Activated T-helper 17 cell treated with anti-CD3 and anti-CD28 coated beads, Interleukin-2, amount 50 U/mL, for 72 hours (primary cell): ENCODE data around the gene MUC15. TPM values are rescaled to one million over a fixed set of nuclear protein-coding genes. Genes with fewer than 3 reads are reported as not detected.

ENCODE experiments used
- ATAC-seq: fragments of 150-1000 bp; cut with Tn5 transposase; replicated peaks from 2 replicates; pipeline ENCODE4 v1.10.0; 2021; ENCODE audit warnings: mild to moderate bottlenecking, moderate library complexity
- H3K27ac Mint-ChIP-seq: one replicate; pipeline ENCODE4 v1.8.0; 2022; ENCODE audit warnings: mixed read lengths
- H3K27me3 Mint-ChIP-seq: one replicate; pipeline ENCODE4 v1.8.0; 2022; ENCODE audit warnings: mixed read lengths
- H3K36me3 Mint-ChIP-seq: one replicate; pipeline ENCODE4 v1.8.0; 2022; ENCODE audit warnings: low read depth, mild to moderate bottlenecking, mixed read lengths
- H3K4me1 Mint-ChIP-seq: one replicate; pipeline ENCODE4 v1.8.0; 2022; ENCODE audit warnings: mixed read lengths
- H3K4me3 Mint-ChIP-seq: one replicate; pipeline ENCODE4 v1.8.0; 2022; ENCODE audit warnings: mild to moderate bottlenecking, mixed read lengths
- H3K9me3 Mint-ChIP-seq: one replicate; pipeline ENCODE4 v1.8.0; 2022; ENCODE audit warnings: mixed read lengths
- total RNA-seq, 2 donors: library from RNA; stranded (reverse); gene quantifications; one replicate each; pipeline ENCODE4 v1.2.3, GENCODE V29; 2022

MUC15 gene
- total RNA-seq, 2 donors from 2014 or later, result not detected

DNA sequence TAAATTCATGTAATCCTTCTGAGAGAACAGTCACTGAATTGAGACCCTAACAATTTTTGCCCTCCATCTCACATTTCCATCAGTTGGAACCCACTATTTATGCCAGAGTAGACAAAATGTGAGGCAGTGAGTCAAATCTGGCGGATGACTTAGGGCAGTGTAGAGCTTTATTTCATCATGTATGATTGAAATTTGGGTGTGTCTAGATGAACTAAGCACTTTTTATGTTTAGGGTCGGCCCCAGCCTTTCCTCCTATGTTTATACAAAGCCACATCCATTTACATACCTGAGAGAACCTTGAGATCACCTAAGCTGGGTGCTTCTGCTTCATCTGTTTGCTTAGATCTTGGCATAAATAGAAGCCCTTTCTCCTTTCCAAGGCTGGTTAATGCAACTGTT, 15.0 kb upstream of the MUC15 start:
- no peak overlapping the region for H3K27ac Mint-ChIP-seq
- no peaks in the 10 kb centered on the region for H3K36me3 Mint-ChIP-seq
- ATAC-seq, result no peak
- H3K4me1 Mint-ChIP-seq, result no peaks in the 10 kb centered on the region
- no peak overlapping the region for H3K4me3 Mint-ChIP-seq
- H3K9me3 Mint-ChIP-seq, result peaks cover 11% of the 10 kb centered on the region
- H3K27me3 Mint-ChIP-seq, result no peaks in the 10 kb centered on the region

DNA sequence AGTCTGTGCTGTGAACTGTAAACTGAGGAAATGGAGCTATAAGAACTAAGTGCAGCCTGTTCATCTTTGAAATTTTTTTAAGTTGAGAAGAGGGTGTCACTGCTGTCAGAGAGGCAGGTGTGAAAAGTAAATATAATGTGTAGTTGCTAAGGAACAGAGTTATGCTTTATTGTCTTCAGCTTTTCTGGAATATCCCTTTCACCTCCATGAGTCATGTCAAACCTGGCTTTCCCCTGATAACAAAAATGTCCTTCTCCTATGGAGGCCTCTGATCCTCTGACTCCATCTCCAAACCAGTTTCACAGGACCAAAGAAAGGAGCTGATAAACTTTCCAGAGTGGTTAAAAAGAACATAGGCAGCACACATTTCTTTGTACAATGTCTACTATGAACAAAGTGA, 12.8 kb upstream of the MUC15 start:
- Mint-ChIP-seq H3K9me3 (peaks cover 7% of the 10 kb centered on the region), H3K27me3 (no peaks in the 10 kb centered on the region), H3K4me3 (no peak overlapping the region), H3K4me1 (no peaks in the 10 kb centered on the region), H3K36me3 (no peaks in the 10 kb centered on the region), H3K27ac (no peak overlapping the region)
- no peak for ATAC-seq

DNA sequence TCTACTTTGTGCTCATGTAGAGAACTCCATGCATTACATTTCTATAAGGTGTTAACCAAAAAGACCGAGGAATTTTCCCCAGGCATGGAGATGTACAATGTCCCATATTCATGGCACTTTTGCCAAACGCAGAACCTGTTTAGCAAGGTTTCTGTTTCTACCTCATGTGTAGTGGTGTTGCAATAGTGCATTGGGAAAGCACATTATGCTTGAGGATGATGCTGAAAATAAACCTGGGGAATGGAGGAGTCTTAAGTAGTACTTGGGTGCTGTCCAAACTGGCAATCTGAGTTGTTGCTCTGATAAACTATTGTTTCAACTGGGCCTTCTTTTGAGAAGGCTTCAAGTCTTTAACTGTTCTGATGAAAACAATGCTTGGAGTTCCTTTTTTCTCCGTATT, 11.5 kb upstream of the MUC15 start:
- ATAC-seq, result no peak
- H3K36me3 Mint-ChIP-seq, result no peaks in the 10 kb centered on the region
- H3K4me3 Mint-ChIP-seq, result no peak overlapping the region
- no peaks in the 10 kb centered on the region for H3K4me1 Mint-ChIP-seq
- no peak overlapping the region for H3K27ac Mint-ChIP-seq
- no peaks in the 10 kb centered on the region for H3K27me3 Mint-ChIP-seq
- H3K9me3 Mint-ChIP-seq, result peaks cover 3% of the 10 kb centered on the region

DNA sequence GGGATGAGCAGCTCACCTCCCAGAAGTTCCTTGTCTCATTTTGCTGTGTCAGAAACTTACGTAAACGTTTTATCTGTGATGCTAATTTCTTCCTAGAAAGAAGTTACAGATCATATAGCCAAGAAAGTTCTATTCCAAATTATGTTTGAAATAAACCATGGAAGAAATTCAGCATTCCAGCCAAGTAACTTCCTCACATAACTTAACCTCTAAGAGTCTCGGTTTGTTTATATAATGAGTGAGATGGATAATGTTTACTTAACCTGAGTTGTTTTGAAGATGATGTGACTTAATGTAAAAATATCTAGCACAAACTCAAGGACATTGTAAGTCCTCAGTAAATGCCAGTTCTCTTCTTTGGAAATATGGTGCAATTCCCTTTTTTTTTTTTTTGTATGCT, 8.9 kb upstream of the MUC15 start:
- Mint-ChIP-seq H3K36me3 (no peaks in the 10 kb centered on the region), H3K9me3 (peaks cover 3% of the 10 kb centered on the region), H3K27ac (no peak overlapping the region), H3K27me3 (no peaks in the 10 kb centered on the region), H3K4me3 (no peak overlapping the region), H3K4me1 (no peaks in the 10 kb centered on the region)
- ATAC-seq, result no peak

DNA sequence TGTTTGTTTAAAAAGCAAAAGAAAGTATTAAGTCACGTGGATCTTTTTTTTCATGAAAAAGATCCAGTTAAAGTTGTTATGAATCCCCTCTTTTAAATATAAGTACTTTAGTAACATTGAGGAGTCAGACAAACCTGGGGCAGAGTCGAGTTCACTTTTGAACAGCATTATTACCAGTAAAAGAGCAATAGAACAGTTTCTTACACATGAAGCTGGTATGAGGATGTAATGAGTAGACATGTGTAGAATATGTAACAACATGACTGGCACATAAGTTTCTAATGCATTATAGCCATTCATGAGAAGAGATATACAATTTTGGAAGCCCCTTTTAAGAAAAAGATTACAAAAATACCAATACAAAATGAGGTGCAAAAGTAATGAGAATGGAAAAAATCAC, 7.6 kb upstream of the MUC15 start:
- ATAC-seq, result no peak
- H3K4me3 Mint-ChIP-seq, result no peak overlapping the region
- no peaks in the 10 kb centered on the region for H3K36me3 Mint-ChIP-seq
- no peaks in the 10 kb centered on the region for H3K27me3 Mint-ChIP-seq
- no peaks in the 10 kb centered on the region for H3K4me1 Mint-ChIP-seq
- H3K9me3 Mint-ChIP-seq, result no peaks in the 10 kb centered on the region
- H3K27ac Mint-ChIP-seq, result no peak overlapping the region

DNA sequence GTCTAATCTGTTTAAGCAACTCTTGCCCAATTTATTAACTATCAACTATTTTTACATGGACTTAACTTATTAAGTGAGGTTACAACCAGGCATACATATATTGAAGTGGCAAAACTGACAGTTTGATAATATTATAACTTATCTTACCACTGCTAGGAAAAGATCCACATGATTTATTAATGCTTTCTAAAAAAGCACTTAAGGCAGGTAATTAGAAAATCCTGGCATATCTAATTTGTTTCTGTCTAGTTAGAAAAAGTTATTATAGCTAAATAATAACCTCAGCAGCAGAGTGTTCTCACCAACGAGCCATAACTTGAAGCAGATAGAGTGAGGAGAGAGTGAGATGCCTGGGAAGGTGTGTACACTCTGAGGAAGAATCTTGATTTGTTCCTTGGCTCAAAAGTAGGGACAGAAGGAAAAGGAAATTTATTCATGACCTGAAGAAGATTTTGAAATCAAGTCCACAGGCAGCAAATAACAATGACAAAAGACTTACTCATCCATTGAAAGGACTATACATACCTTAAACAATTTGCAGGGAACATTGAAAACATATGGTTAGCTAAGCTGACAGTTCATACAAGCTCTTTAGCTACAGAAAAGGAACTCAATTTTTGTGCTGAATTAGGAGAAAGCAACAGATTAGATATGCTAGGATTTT, 7.1 kb upstream of the MUC15 start:
- no peaks in the 10 kb centered on the region for H3K9me3 Mint-ChIP-seq
- no peak overlapping the region for H3K4me3 Mint-ChIP-seq
- no peaks in the 10 kb centered on the region for H3K36me3 Mint-ChIP-seq
- H3K27me3 Mint-ChIP-seq, result no peaks in the 10 kb centered on the region
- ATAC-seq, result no peak
- H3K27ac Mint-ChIP-seq, result no peak overlapping the region
- H3K4me1 Mint-ChIP-seq, result no peaks in the 10 kb centered on the region

DNA sequence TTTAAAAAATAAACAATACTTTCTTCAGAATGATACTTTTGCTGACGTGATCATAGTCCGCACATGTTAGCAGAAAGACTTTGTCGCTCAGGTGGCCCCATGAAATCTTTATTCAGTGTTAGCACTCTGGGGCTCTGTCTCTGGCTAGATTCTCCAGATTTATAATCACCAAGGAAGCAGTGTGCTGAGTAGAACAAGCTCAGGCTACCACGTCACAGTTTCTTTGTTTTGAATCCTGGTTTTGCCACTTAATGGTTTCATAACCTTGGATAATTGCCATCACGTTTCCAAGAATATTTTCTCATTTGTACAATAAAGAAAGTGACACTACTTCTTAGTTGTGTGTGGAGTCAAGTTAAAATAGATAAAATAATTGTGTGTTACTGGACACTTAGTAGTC, 3.9 kb upstream of the MUC15 start:
- Mint-ChIP-seq H3K4me3 (no peak overlapping the region), H3K4me1 (no peaks in the 10 kb centered on the region), H3K27me3 (no peaks in the 10 kb centered on the region), H3K36me3 (no peaks in the 10 kb centered on the region), H3K27ac (no peak overlapping the region), H3K9me3 (no peaks in the 10 kb centered on the region)
- ATAC-seq, result no peak

DNA sequence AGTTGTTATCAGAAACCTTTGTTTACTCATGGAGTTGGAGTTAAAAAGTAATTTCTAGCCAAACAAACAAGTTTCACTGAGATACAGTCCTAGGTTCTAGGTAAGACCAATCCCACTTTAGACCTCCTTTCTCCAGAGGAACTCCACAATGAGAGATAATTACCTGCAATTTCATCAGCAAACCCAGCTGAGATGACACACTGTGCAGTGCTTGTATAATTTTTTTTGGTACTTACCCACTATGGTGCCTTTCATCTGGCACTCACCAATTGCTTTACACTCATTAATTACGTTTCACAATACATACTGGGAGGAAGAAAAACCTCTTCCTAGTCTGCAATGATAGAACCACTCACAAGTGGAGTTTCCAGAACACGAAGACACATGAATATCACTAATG, 1.8 kb upstream of the MUC15 start:
- Mint-ChIP-seq H3K4me1 (no peaks in the 10 kb centered on the region), H3K9me3 (no peaks in the 10 kb centered on the region), H3K27me3 (no peaks in the 10 kb centered on the region), H3K27ac (no peak overlapping the region), H3K4me3 (no peak overlapping the region), H3K36me3 (no peaks in the 10 kb centered on the region)
- ATAC-seq, result no peak

DNA sequence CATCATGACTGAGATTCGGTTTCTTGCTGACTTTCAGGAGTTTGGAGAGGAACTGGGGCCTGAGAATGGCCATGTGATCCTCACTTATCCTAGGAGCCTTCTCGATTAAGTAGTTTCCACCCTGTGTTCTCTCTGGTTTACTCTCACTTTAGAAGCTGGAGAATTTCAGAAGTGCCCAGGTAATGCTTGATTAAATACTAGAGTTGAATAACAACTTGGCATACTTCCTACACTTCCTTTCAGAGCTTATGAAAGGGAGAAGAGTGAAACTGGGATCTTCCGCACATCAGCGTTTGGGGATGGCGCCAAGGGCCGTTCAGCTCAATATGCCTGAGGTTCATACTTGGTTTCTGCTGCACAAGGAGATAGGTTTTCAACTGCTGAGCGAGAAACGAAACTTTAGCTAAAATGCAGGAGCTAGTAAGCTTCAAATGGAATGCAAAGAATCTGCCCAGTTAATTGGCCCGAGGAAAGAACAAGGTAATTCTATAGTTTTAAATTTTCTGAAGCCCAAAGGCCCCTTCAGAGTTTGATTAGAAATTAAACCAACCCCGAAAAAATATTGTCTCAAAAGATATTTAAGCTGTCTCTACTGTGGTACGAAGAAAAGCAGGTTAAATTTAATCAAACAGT, 823 bp upstream of the MUC15 start:
- H3K27ac Mint-ChIP-seq, result no peak overlapping the region
- H3K27me3 Mint-ChIP-seq, result no peaks in the 10 kb centered on the region
- H3K4me3 Mint-ChIP-seq, result no peak overlapping the region
- no peak for ATAC-seq
- H3K36me3 Mint-ChIP-seq, result no peaks in the 10 kb centered on the region
- H3K4me1 Mint-ChIP-seq, result no peaks in the 10 kb centered on the region
- no peaks in the 10 kb centered on the region for H3K9me3 Mint-ChIP-seq

DNA sequence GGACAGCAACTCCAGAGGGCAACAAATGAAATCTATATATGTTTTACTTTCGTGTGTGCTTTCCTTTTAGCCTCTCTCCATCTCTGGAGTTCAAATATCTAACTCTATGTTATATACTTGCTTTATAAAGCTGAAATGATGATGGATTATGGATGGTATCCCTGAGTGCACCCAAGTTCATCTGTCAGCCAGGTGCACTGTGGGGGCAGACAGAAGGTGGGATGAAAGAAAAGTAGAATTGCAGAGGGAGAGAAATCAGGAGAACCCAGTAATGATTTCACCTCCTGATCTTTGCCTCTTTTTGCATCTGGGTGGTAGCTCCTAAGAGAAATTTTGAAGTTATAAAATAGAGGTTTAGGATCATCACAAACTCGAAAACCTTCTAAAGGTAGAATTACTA, 2.4 kb downstream of the MUC15 start:
- no peaks in the 10 kb centered on the region for H3K9me3 Mint-ChIP-seq
- no peak overlapping the region for H3K4me3 Mint-ChIP-seq
- no peaks in the 10 kb centered on the region for H3K4me1 Mint-ChIP-seq
- no peak overlapping the region for H3K27ac Mint-ChIP-seq
- H3K36me3 Mint-ChIP-seq, result no peaks in the 10 kb centered on the region
- H3K27me3 Mint-ChIP-seq, result no peaks in the 10 kb centered on the region
- no peak for ATAC-seq

DNA sequence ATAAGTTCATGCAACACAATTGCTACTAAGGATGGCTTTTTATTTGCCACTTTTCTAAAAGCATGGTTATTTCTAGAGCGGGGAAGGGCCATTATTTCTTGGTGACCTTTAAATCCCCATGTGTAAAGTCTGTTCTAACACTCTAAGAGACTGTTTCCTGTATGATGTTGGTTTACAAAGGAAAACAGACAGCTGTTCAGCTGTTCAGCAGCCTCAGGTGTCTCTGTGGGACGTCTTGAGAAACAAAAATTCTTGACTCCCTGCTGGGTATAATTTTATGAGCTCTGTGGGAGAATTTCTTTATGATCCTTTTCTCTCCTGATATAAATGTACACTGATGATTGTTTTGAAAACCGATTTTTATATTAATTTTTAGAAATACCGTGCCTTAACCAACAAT, 13.9 kb downstream of the MUC15 start:
- H3K27ac Mint-ChIP-seq, result no peak overlapping the region
- H3K4me3 Mint-ChIP-seq, result no peak overlapping the region
- no peaks in the 10 kb centered on the region for H3K36me3 Mint-ChIP-seq
- peaks cover 7% of the 10 kb centered on the region for H3K9me3 Mint-ChIP-seq
- no peaks in the 10 kb centered on the region for H3K4me1 Mint-ChIP-seq
- ATAC-seq, result no peak
- no peaks in the 10 kb centered on the region for H3K27me3 Mint-ChIP-seq

DNA sequence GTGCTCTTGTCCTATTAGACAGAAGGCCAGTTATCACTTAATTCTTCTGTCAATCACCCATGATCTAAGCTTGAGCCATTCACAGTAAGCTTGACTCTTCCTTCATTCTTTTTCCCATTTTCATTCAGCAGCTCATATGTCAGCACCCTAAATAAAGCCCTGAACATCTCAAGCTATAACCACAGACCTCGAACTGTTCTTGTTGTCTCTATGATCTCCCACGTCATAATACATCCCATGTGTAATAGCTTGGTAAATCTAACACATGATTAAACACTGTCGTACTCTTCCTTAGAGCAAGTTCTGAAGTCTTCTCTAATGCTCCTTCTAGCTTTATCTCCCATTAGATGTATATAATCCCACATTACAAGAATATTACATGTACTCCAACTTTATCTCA, 14.4 kb downstream of the MUC15 start:
- Mint-ChIP-seq H3K4me1 (no peaks in the 10 kb centered on the region), H3K36me3 (no peaks in the 10 kb centered on the region), H3K4me3 (no peak overlapping the region), H3K27ac (no peak overlapping the region), H3K9me3 (peaks cover 7% of the 10 kb centered on the region), H3K27me3 (no peaks in the 10 kb centered on the region)
- no peak for ATAC-seq

DNA sequence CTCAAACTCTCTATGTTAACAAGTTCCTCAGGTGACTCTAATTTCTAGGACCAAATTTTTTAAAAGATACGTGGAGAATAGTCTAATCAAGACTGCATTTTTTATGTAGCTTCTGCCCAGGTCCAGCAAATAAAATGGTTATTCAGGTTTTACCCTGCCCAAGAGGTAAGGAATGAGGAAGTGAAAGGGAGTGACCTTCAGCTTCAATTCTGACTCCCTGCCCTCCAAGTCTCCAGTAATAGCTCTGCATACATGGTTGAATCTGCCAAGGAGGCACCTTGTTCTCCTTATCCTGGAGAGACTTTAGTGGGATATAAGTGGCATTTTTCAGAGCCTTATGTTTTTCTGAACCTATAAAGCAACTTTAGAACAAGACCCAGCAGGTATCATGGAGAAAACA, 15.5 kb downstream of the MUC15 start:
- no peak overlapping the region for H3K27ac Mint-ChIP-seq
- ATAC-seq, result no peak
- H3K36me3 Mint-ChIP-seq, result no peaks in the 10 kb centered on the region
- H3K4me1 Mint-ChIP-seq, result no peaks in the 10 kb centered on the region
- H3K27me3 Mint-ChIP-seq, result no peaks in the 10 kb centered on the region
- no peak overlapping the region for H3K4me3 Mint-ChIP-seq
- peaks cover 7% of the 10 kb centered on the region for H3K9me3 Mint-ChIP-seq

DNA sequence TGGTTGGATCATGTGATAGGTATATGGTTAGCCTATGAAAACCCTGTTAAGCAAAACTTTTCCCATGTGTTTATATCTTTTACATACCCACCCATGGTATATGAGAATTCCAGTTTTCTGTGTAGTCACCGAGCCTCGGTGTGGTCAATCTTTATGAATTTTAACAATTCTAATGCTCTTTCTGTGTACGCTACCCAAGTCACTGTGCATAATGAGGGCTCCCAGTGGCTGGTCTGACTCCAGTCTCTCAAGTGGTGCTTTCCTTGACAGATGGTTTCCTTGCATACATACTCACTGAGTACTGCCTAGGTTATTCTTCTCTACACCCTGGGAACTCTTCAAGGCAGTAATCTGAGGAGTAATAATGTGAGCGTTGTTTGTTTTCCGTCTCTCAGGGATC, 17.6 kb downstream of the MUC15 start:
- Mint-ChIP-seq H3K27me3 (no peaks in the 10 kb centered on the region), H3K4me1 (no peaks in the 10 kb centered on the region), H3K4me3 (no peak overlapping the region), H3K27ac (no peak overlapping the region), H3K36me3 (no peaks in the 10 kb centered on the region), H3K9me3 (peaks cover 3% of the 10 kb centered on the region)
- ATAC-seq, result no peak

DNA sequence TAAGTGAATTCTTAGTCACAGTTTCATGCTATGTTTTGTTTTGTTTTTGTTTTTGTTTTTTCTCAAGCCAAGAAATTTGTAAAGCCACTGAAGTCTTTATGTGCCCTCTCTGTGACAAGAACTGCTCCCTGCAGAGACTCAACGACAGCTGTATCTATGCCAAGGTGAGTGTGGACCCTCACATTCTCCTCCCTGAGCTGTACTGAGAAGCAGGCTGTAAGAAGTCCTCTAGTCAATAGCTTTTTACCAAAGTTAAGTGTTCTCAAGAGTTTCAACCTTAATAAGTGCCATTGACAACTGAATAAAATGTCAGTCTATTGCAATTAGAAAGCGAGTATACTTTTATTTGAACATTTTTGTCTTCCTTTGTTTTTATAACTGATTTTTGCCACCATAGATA, 18.9 kb downstream of the MUC15 start:
- H3K36me3 Mint-ChIP-seq, result no peaks in the 10 kb centered on the region
- no peak overlapping the region for H3K4me3 Mint-ChIP-seq
- no peaks in the 10 kb centered on the region for H3K4me1 Mint-ChIP-seq

More for the DNA sequence above, 18.9 kb downstream of the MUC15 start:
- H3K9me3 Mint-ChIP-seq, result peaks cover 3% of the 10 kb centered on the region
- no peaks in the 10 kb centered on the region for H3K27me3 Mint-ChIP-seq
- ATAC-seq, result no peak
- H3K27ac Mint-ChIP-seq, result no peak overlapping the region
